Measurements from ENCODE around the gene MEDAG.

MEDAG gene

DNA sequence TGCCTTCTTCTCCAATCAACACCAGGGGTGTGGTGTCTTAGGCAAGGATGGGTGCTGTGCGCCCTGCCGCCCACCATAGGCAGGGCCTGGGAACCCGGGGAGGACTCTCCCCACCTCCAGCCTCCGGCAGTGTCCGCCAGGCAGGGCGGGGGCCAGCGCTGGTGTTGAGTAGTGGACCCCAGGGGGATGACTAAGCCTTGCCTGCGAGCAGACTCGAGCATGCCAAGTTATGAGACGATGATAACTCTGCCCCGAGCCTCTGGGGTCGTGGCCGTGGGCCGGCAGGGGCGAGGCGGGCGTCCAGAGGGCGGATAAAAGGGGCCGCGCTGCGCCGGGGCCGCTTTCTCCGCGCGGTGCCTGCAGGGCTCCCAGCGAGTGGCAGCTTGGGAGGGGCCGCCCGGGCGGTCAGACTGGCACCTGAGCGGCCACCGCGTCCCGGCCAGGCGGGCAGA is at the start of gene MEDAG:
TSS of gene MEDAG (plus strand) at position 340 of the 452 bp plus-strand sequence. CDS start 245 bp downstream, outside the sequence.
- TF ChIP-seq, protein P1, sequence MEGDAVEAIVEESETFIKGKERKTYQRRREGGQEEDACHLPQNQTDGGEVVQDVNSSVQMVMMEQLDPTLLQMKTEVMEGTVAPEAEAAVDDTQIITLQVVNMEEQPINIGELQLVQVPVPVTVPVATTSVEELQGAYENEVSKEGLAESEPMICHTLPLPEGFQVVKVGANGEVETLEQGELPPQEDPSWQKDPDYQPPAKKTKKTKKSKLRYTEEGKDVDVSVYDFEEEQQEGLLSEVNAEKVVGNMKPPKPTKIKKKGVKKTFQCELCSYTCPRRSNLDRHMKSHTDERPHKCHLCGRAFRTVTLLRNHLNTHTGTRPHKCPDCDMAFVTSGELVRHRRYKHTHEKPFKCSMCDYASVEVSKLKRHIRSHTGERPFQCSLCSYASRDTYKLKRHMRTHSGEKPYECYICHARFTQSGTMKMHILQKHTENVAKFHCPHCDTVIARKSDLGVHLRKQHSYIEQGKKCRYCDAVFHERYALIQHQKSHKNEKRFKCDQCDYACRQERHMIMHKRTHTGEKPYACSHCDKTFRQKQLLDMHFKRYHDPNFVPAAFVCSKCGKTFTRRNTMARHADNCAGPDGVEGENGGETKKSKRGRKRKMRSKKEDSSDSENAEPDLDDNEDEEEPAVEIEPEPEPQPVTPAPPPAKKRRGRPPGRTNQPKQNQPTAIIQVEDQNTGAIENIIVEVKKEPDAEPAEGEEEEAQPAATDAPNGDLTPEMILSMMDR (conservative IDR thresholded peaks at IDR 0.05; ENCODE audit: low read length), result no peak
- H3K4me3 ChIP-seq (ENCODE audit: low read length), result peak within 1 kb of the TSS; percentile 34
- DNase-seq (ENCODE audit: low read depth), result peak; percentile 66

DNA sequence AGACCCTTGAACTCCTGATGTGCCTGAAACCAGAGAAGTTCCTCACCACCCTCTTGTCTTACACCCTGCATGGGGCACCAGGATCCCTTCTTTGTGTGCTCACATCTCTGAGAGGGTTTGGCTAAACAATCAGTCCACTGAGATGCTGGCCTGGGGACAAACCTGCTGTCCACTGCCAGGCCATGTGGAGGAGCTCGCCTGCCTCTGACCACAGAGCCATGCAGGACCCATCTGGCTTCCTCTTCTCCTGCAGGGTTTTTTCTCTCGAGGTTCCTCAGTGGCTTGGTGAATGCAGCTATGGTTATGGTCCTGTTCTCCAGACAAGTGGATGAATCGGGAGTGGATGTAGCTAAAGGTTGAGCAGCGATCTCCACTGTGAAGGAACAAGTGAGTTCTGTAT is 49.1 kb upstream of the MEDAG start:
- peak; percentile 51 for DNase-seq (ENCODE audit: low read depth)
- H3K4me3 ChIP-seq (ENCODE audit: low read length), result no peak overlapping the region
- TF ChIP-seq, protein P1 (conservative IDR thresholded peaks at IDR 0.05; ENCODE audit: low read length), result peak; percentile 49

DNA sequence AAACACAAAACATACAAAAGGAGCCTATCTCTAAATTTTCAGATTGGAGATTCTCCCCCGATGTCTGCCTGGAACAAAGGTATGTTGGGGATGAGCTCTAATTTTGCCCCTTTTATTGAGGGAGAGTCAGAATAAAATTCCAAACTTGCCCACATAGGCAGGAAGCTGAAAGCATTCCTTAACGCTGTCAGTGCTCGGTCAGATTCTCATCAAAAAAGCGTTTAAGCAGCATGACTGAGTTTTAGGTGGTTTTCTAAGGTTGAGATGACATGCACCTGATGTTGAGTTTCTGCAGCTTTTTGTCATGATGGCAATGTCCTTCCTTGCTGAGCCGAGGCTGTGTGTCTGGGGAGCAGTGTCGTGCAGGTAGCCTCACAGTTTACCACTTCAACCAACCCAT is 48.4 kb upstream of the MEDAG start:
- H3K4me3 ChIP-seq (ENCODE audit: low read length), result no peak overlapping the region
- TF ChIP-seq, protein P1 (conservative IDR thresholded peaks at IDR 0.05; ENCODE audit: low read length), result no peak
- no peak for DNase-seq (ENCODE audit: low read depth)

DNA sequence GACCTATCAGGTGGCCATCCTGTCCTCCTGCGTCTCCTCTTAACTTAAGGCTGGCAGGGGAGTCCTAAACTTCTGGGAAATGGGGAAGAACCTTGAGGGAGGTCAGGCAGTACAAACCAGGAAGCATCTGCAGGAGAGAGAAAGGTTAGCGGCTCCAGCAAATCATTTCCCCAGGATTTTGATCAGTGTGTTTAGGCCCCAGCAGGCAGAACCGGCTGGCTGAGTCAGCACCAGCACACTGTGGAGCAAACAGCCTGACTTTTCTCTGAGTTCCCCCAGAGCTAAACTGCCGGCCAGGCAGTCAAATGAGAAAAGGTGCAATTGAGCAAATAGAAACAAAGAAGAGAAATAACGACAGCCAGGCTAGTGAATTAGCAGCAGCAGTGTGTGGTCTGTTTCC is 46.7 kb upstream of the MEDAG start:
- DNase-seq (ENCODE audit: low read depth), result no peak
- TF ChIP-seq, protein P1 (conservative IDR thresholded peaks at IDR 0.05; ENCODE audit: low read length), result no peak

DNA sequence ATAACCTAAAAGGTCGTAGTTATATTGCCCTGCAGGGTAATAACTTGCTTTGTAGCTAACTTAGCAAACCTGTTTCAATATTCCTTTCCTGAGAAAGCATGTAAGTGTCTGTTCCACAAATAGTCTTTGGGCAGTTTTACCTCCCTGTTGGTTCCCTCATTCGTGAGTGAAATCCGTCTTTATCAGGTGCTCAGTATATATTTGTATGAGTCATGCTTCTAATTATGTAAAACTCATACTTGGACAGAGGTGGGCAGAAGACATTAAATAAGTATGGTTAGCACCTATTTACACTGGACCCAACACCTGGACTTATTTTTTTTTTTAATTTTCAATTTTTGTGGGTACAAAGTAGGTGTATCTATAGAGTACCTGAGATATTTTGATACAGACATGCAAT is 44.9 kb upstream of the MEDAG start:
- TF ChIP-seq, protein P1 (conservative IDR thresholded peaks at IDR 0.05; ENCODE audit: low read length), result no peak
- no peak for DNase-seq (ENCODE audit: low read depth)
- no peak overlapping the region for H3K4me3 ChIP-seq (ENCODE audit: low read length)

More for the DNA sequence above, 46.7 kb upstream of the MEDAG start:
- no peak overlapping the region for H3K4me3 ChIP-seq (ENCODE audit: low read length)

DNA sequence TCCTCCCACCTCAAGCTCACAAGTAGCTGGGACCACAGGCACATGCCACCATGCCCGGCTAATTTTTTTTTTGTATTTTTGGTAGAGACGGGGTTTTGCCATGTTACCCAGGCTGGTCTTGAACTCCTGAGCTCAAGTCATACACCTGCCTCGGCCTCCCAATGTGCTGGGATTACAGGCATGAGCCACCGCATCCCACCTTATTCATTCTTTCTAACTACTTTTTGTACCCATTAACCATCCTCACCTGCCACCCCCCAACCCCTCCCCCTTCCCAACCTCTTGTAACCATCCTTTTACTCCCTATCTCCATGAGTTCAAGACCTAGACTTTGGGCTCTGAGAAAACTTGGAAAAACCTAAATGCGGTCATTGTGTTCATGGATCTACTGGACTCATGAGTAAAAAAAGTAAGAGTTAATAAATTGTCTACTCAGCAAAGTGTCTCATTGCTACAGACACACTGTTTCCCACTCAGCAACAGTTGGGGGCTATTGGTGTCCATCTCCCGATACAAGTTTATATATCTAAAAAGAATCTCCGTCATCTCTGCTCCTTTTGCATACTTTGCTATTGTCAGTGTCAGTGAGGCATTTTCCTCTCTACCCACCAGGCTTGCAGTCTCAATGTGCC is 44.1 kb upstream of the MEDAG start:
- no peak for DNase-seq (ENCODE audit: low read depth)
- TF ChIP-seq, protein P1 (conservative IDR thresholded peaks at IDR 0.05; ENCODE audit: low read length), result no peak
- H3K4me3 ChIP-seq (ENCODE audit: low read length), result no peak overlapping the region

DNA sequence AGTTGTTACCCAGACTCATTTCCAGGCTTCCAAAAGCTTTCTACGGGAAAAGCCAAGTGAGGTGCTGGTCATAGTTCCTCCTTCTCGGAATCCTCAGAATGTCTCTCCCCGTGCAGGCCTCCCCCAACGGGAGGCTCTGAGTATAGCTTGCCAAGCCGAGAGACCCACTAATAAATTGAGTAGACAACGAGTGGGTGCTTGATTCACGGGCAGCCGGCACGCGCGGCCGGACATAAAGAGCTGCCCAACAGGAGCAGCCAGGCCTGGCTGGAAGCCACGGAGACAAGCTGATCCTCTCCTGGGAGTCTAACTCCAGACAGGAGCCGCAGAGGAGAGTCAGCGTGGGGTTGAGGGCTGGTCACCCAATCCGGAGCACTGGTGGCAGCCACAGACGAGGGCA is 43.4 kb upstream of the MEDAG start:
- TF ChIP-seq, protein P1 (conservative IDR thresholded peaks at IDR 0.05; ENCODE audit: low read length), result no peak
- H3K4me3 ChIP-seq (ENCODE audit: low read length), result no peak overlapping the region
- DNase-seq (ENCODE audit: low read depth), result no peak
